GM12892 (cell line): Measurements from ENCODE around the gene NXPH3.

Experiments used
- POLR2A ChIP-seq: IDR thresholded peaks from 2 replicates; pipeline ENCODE4 v1.6.1; 2011; ENCODE audit warnings: low read depth, low read length, control low read depth
- POLR2AphosphoS5 ChIP-seq: IDR thresholded peaks from 2 replicates; pipeline ENCODE4 v1.6.1; 2011; ENCODE audit warnings: low read depth, low read length, control low read depth

GRCh38 chr17:49555495-49556222 is 20.0 kb upstream of the NXPH3 start:
- no peak for TF ChIP-seq POLR2AphosphoS5
- TF ChIP-seq POLR2A, result no peak
